GM12801 (cell line): Measurements from ENCODE around the gene AK4.

ENCODE experiments used
- CTCF ChIP-seq: IDR thresholded peaks from one replicate; pipeline ENCODE4 v1.5.1; 2011; ENCODE audit warnings: control low read depth; ENCODE audit not compliant: insufficient read length; ENCODE audit errors: extremely low read depth

AK4 gene

DNA sequence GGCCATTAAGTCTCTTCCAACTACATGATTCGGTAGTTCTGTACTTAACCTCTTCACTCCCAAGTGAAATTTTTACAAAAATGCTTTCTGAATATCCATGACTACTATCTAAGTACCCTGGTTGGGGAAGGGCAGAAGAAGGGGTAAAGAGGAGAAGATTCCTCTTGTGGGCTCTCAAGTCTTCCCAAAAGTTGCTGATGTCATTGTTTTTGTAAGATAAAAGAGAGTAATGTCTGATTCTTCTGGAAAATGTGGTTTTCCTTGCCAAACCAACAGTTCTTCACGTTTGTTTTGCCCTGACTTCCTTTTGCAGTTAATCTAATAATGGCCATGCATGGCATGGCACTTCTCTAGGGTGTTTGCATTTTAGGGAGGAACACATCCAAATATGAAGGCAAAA lies 34.7 kb upstream of the AK4 start:
- no peak for TF ChIP-seq CTCF

DNA sequence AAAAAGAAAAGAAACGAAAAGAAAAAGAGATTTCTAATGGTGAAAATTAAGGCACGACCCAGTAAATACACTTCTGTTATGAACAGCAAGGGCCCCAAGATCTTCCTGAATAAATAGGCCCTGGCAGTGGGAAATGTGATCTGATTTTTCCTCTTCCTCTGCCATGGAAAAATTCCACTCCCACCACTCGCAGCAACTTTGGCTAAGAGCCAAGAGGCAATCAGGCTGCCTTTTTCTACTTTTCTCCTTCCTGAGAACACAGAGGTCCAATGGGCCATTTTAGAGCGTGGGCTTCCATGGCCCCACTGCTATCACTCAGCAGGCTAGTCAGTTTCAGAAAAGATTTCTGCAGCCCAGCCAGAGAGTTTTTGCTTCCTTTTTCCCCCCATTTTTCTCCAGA lies 33.7 kb upstream of the AK4 start:
- TF ChIP-seq CTCF: no peak

DNA sequence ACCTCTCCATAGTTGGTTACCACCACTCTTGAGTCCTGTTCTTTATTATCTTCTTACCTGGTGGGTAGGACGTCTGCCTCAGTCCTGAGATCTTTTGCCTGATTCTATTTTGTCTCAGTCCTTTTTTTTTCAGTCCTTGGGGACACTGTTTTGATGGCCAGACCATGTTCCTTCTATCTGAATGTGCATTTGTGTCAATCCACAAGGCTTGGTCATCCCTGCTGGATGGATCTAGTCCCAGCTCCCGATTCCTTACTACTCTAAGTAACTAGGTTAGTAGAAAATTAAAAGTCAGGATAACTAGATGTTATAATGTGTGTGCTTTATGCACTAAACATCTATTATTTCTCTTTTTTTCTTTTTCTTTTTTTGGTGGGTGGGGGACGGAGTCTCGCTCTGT lies 28.1 kb upstream of the AK4 start:
- no peak for TF ChIP-seq CTCF

DNA sequence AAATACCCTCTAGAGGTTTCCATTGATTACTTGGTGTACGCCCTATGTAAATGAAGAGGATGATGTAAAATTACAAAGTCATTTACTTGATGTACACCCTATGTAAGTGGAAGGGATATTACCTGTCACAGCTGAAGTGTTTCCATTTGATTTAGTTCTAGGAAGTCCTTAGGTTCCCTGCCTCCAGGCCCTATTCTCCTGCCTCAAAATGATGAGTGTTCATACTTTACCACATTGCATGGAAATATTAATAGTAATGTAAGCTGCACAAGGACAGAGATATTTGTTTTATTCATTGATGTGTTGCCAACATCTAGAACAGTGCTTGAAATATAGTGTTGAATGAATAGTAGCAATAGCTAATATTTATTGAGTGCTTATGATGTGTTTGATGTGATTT lies 9.5 kb upstream of the AK4 start:
- no peak for TF ChIP-seq CTCF

DNA sequence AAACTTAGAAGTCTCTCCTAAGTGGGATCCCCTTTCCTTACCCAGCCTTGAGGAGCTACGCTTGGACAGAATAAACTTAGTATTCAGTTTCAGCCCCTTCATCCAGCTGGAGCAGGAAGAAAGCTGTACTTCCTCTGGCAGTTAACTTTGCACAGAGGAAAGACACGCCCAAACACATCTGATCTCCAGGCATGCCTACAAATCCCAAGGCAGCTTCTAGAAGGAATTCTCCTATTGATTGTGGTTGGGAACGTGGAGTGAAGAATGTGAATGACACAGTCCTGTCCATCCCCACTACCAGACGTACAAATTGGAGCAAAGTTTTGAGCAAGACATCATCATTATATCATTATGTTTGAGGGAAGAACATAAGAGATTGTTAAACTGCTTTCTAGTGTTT lies 6.6 kb upstream of the AK4 start:
- TF ChIP-seq CTCF: no peak

GRCh38 chr1:65141918-65142317 lies 6.1 kb upstream of the AK4 start:
- no peak for TF ChIP-seq CTCF

DNA sequence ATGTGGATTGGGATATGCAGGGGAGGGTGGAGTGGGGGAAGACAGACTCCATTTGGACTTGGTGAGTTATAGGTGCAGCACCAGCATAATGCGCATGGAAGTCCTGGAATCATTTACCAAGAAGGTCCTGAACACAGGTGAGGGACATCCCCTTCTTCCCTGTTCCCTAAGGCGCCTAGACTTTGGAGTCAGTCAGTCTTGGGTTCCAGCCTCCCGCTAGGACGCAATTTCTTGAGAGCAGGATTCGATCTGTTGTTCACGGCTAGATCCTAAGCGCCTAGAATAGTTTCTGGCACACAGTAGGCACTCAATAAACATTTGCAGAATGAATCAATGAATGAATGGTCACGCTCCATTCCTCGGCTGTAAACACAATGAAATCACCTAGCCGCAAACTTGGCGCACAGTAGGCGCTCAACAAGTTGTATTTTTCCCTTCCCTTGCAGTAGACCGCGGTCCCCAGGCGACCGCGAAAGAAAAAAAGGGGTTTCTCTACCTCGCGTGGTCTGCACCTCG lies 1.0 kb upstream of the AK4 start:
- no peak for TF ChIP-seq CTCF
